HepG2 (cell line): Measurements from ENCODE around the gene GRB2. TPM values are rescaled to one million over a fixed set of nuclear protein-coding genes. Genes with fewer than 3 reads are reported as not detected.
A peak's percentile ranks its signal among the peaks of the same experiment; 100 is the strongest.

Source experiments
- AGO2 ChIP-seq: fragments of 200-400 bp; formaldehyde crosslinking; optimal IDR thresholded peaks from 2 replicates; pipeline ENCODE3; 2017; ENCODE audit warnings: mild to moderate bottlenecking, low read depth, low read length, moderate library complexity
- EZH2 ChIP-seq: conservative IDR thresholded peaks from 2 replicates; pipeline ENCODE4 v1.6.1; 2012; ENCODE audit warnings: mild to moderate bottlenecking, low read depth, low read length, moderate library complexity
- HHEX ChIP-seq: IDR thresholded peaks from 2 replicates; pipeline ENCODE4 v1.6.1; 2016; ENCODE audit warnings: control low read depth
- IRF2 ChIP-seq: IDR thresholded peaks from 2 replicates; pipeline ENCODE4 v1.6.1; 2018; ENCODE audit warnings: missing genetic modification reagents, missing compliant biosample characterization
- NFE2L1 ChIP-seq: sonication (generic); formaldehyde crosslinking; IDR thresholded peaks from 2 replicates; pipeline ENCODE4 v1.4.0; 2020; ENCODE audit warnings: missing genetic modification reagents, mild to moderate bottlenecking, borderline replicate concordance
- ONECUT2 ChIP-seq: sonication (generic); formaldehyde crosslinking; IDR thresholded peaks from 2 replicates; pipeline ENCODE4 v1.4.0; 2020; ENCODE audit warnings: missing genetic modification reagents
- SP2 ChIP-seq: sonication (generic); formaldehyde crosslinking; IDR thresholded peaks from 2 replicates; pipeline ENCODE4 v1.5.1; 2020; ENCODE audit warnings: mild to moderate bottlenecking, missing genetic modification reagents
- TBP ChIP-seq: sonication (generic); formaldehyde crosslinking; IDR thresholded peaks from 2 replicates; pipeline ENCODE4 v1.5.0; 2020; ENCODE audit warnings: missing genetic modification reagents
- TOE1 ChIP-seq: sonication (generic); formaldehyde crosslinking; IDR thresholded peaks from 2 replicates; pipeline ENCODE4 v1.4.0; 2020; ENCODE audit warnings: mild to moderate bottlenecking, missing genetic modification reagents
- ZBTB7A ChIP-seq: sonication (generic); formaldehyde crosslinking; IDR thresholded peaks from 2 replicates; pipeline ENCODE4 v1.8.0; 2022; ENCODE audit warnings: mild to moderate bottlenecking, missing genetic modification reagents
- ZNF354B ChIP-seq: sonication (generic); formaldehyde crosslinking; IDR thresholded peaks from 2 replicates; pipeline ENCODE4 v1.8.0; 2022; ENCODE audit warnings: mild to moderate bottlenecking, missing genetic modification reagents
- ZNF557 ChIP-seq: sonication (generic); formaldehyde crosslinking; IDR thresholded peaks from 2 replicates; pipeline ENCODE4 v1.4.0; 2020; ENCODE audit warnings: missing genetic modification reagents
- ZNF598 ChIP-seq: sonication (generic); formaldehyde crosslinking; IDR thresholded peaks from 2 replicates; pipeline ENCODE4 v1.5.1; 2020; ENCODE audit warnings: mild to moderate bottlenecking, missing genetic modification reagents, borderline replicate concordance
- ZZZ3 ChIP-seq: sonication (generic); formaldehyde crosslinking; IDR thresholded peaks from 2 replicates; pipeline ENCODE4 v1.4.0; 2020; ENCODE audit warnings: missing genetic modification reagents, mild to moderate bottlenecking, borderline replicate concordance
- polyA plus RNA-seq, 8 experiments: library from polyadenylated mRNA; depleted of rRNA in 3 of 8; stranded (reverse) in 7 of 8; unstranded in 1 of 8; fragments of >200 nt; fragmentation: Illumina TruSeq in 4 of 8; extraction: Trizol in 4 of 8; gene quantifications; 2 replicates each; pipeline versions ENCODE4 v1.2.1 to v1.2.3, GENCODE V29; 2011 to 2016; ENCODE audit warnings: low read depth in 4 of 8, missing spikeins in 1 of 8, mixed read lengths in 1 of 8; ENCODE audit not compliant: insufficient read depth in 1 of 8
- total RNA-seq, 5 experiments: library from RNA; depleted of rRNA; stranded (reverse); fragments of >200 nt; fragmentation: Illumina TruSeq; extraction: Trizol; gene quantifications; 2 replicates each; pipeline ENCODE4 v1.2.3, GENCODE V29; 2016; ENCODE audit warnings: low read depth in 1 of 5
- TF ChIP-seq, protein P1 (sequence below): sonication (generic); formaldehyde crosslinking; IDR thresholded peaks from 2 replicates; pipeline ENCODE4 v1.4.0; 2020; ENCODE audit warnings: missing genetic modification reagents, mild to moderate bottlenecking, borderline replicate concordance
- TF ChIP-seq, protein P2 (sequence below): sonication (generic); formaldehyde crosslinking; IDR thresholded peaks from 2 replicates; pipeline ENCODE4 v1.8.0; 2022; ENCODE audit warnings: low read depth, missing genetic modification reagents
- TF ChIP-seq, protein P3 (sequence below): IDR thresholded peaks from 2 replicates; pipeline ENCODE4 v1.6.1; 2012; ENCODE audit warnings: inconsistent platforms
- TF ChIP-seq, protein P4 (sequence below): sonication (generic); formaldehyde crosslinking; IDR thresholded peaks from 2 replicates; pipeline ENCODE4 v1.8.1; 2023; ENCODE audit warnings: missing genetic modification reagents, inconsistent platforms, borderline replicate concordance
- TF ChIP-seq, protein P5 (sequence below): IDR thresholded peaks from 2 replicates; pipeline ENCODE4 v1.6.1; 2016; ENCODE audit warnings: missing compliant biosample characterization, missing genetic modification reagents, borderline replicate concordance
- TF ChIP-seq, protein P6 (sequence below): sonication (generic); formaldehyde crosslinking; IDR thresholded peaks from 2 replicates; pipeline ENCODE4 v1.5.0; 2020; ENCODE audit warnings: mild to moderate bottlenecking, missing genetic modification reagents

Gene GRB2
- total and polyA plus RNA-seq, 2 of the 13 experiments (the other 11 are each of a cell fraction or from before 2014, with no cell fraction given) = 84.6 to 92.3 TPM

DNA sequence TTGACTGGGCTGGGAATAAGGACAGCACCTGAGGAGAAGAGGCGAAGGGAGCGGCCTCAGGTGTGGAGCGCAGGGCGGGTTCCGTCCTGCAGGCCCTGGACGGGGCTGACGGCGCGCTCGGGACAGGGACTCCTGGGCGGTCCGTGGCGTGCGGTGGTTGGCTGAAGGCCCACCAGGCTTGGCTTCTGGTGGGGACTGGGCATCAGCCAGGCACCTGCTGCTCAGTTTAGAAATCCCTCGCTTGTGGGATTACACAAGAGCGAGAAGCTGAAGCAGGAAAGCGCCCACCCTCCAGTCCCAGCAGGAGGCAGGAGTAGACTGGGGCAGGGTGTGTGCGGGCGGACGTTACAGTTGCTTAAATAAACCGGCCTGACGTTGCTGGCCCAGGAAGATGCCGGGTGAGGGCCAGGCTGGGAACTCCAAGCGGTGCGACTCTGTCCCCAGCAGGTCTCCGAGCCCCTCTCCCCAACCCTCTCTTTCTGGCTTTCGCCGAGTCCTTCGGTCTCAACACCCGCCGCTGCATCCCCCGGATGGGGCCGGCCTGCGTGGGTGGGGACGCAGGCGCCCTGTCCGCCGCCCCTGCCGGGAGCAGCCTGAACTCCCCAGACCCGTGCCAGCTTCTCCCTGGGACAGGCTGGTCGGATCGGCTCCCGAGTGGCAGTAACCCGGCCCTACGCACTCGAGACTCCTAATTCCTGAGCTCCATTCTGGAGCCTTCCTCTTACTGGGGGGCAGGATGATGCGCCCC is 135.1 kb downstream of the GRB2 start (continued):
- TF ChIP-seq, protein P1, sequence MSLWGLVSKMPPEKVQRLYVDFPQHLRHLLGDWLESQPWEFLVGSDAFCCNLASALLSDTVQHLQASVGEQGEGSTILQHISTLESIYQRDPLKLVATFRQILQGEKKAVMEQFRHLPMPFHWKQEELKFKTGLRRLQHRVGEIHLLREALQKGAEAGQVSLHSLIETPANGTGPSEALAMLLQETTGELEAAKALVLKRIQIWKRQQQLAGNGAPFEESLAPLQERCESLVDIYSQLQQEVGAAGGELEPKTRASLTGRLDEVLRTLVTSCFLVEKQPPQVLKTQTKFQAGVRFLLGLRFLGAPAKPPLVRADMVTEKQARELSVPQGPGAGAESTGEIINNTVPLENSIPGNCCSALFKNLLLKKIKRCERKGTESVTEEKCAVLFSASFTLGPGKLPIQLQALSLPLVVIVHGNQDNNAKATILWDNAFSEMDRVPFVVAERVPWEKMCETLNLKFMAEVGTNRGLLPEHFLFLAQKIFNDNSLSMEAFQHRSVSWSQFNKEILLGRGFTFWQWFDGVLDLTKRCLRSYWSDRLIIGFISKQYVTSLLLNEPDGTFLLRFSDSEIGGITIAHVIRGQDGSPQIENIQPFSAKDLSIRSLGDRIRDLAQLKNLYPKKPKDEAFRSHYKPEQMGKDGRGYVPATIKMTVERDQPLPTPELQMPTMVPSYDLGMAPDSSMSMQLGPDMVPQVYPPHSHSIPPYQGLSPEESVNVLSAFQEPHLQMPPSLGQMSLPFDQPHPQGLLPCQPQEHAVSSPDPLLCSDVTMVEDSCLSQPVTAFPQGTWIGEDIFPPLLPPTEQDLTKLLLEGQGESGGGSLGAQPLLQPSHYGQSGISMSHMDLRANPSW (CRISPR knock-in tag) = no peak
- TF ChIP-seq, protein P2, sequence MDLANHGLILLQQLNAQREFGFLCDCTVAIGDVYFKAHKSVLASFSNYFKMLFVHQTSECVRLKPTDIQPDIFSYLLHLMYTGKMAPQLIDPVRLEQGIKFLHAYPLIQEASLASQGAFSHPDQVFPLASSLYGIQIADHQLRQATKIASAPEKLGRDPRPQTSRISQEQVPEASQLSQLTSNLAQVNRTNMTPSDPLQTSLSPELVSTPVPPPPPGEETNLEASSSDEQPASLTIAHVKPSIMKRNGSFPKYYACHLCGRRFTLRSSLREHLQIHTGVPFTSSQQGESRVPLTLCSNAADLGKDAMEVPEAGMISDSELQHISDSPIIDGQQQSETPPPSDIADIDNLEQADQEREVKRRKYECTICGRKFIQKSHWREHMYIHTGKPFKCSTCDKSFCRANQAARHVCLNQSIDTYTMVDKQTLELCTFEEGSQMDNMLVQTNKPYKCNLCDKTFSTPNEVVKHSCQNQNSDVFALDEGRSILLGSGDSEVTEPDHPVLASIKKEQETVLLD (CRISPR knock-in tag) = no peak
- no peak for TF ChIP-seq HHEX
- TF ChIP-seq, protein P3, sequence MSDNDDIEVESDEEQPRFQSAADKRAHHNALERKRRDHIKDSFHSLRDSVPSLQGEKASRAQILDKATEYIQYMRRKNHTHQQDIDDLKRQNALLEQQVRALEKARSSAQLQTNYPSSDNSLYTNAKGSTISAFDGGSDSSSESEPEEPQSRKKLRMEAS = peak; percentile 21; the same call in 1 of the 2 replicates
- TF ChIP-seq ZBTB7A (CRISPR knock-in tag) = peak; percentile 23; the same call in 1 of the 2 replicates
- peak; percentile 55; the same call in 1 of the 2 replicates for TF ChIP-seq SP2 (CRISPR knock-in tag)
- TF ChIP-seq, protein P4, sequence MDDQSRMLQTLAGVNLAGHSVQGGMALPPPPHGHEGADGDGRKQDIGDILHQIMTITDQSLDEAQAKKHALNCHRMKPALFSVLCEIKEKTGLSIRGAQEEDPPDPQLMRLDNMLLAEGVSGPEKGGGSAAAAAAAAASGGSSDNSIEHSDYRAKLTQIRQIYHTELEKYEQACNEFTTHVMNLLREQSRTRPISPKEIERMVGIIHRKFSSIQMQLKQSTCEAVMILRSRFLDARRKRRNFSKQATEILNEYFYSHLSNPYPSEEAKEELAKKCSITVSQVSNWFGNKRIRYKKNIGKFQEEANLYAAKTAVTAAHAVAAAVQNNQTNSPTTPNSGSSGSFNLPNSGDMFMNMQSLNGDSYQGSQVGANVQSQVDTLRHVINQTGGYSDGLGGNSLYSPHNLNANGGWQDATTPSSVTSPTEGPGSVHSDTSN (CRISPR knock-in tag) = no peak
- TF ChIP-seq AGO2 = peak; percentile 57
- TF ChIP-seq ZZZ3 = peak; percentile 52; the same call in 1 of the 2 replicates
- peak; percentile 73; the same call in 1 of the 2 replicates for TF ChIP-seq IRF2 (CRISPR knock-in tag)
- no peak; the same call in 1 of the 2 replicates for TF ChIP-seq ZNF598
- TF ChIP-seq, protein P5, sequence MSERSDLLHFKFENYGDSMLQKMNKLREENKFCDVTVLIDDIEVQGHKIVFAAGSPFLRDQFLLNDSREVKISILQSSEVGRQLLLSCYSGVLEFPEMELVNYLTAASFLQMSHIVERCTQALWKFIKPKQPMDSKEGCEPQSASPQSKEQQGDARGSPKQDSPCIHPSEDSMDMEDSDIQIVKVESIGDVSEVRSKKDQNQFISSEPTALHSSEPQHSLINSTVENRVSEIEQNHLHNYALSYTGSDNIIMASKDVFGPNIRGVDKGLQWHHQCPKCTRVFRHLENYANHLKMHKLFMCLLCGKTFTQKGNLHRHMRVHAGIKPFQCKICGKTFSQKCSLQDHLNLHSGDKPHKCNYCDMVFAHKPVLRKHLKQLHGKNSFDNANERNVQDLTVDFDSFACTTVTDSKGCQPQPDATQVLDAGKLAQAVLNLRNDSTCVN (CRISPR knock-in tag) = no peak
- TF ChIP-seq ONECUT2 = no peak
- TF ChIP-seq NFE2L1 (CRISPR knock-in tag) = peak; percentile 65; the same call in 1 of the 2 replicates
- TF ChIP-seq, protein P6, sequence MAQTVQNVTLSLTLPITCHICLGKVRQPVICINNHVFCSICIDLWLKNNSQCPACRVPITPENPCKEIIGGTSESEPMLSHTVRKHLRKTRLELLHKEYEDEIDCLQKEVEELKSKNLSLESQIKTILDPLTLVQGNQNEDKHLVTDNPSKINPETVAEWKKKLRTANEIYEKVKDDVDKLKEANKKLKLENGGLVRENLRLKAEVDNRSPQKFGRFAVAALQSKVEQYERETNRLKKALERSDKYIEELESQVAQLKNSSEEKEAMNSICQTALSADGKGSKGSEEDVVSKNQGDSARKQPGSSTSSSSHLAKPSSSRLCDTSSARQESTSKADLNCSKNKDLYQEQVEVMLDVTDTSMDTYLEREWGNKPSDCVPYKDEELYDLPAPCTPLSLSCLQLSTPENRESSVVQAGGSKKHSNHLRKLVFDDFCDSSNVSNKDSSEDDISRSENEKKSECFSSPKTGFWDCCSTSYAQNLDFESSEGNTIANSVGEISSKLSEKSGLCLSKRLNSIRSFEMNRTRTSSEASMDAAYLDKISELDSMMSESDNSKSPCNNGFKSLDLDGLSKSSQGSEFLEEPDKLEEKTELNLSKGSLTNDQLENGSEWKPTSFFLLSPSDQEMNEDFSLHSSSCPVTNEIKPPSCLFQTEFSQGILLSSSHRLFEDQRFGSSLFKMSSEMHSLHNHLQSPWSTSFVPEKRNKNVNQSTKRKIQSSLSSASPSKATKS (CRISPR knock-in tag) = no peak
- TF ChIP-seq TOE1 (CRISPR knock-in tag) = peak; percentile 79; the same call in 1 of the 2 replicates
- no peak for TF ChIP-seq ZNF354B
- 0 out of 2 replicates have a peak, but pooled peaks have one; percentile 17 for TF ChIP-seq ZNF557
- no peak for TF ChIP-seq TBP (CRISPR knock-in tag)
- no peak for TF ChIP-seq EZH2
